Breast epithelium (tissue), 4 donors: Measurements from ENCODE around the gene ETNK1. TPM values are rescaled to one million over a fixed set of nuclear protein-coding genes. Genes with fewer than 3 reads are reported as not detected.
"Not testable (repeated sequence)": the region's sequence is repeated elsewhere in the genome, so short reads cannot be mapped to it uniquely, and the experiment has no call there.

ENCODE experiments used
- DNase-seq, 2 donors: peaks; one replicate each; pipeline ENCODE4 v3.0.0-alpha.2; 2019; ENCODE audit warnings: low spot score in 2 of 2
- H3K27ac ChIP-seq, 2 donors: fragments of 200-600 bp; sonication (generic) in 1 of 2; one replicate each; pipeline ENCODE4 v1.5.1; 2016 to 2019; ENCODE audit warnings: mild to moderate bottlenecking in 1 of 2
- H3K27me3 ChIP-seq, 2 donors: fragments of 200-600 bp; sonication (generic) in 1 of 2; one replicate each; pipeline versions ENCODE4 v1.5.1 to v1.6.0; 2017 to 2019; ENCODE audit warnings: control low read depth in 1 of 2, mild to moderate bottlenecking in 1 of 2
- H3K36me3 ChIP-seq: fragments of 200-600 bp; one replicate; pipeline ENCODE4 v1.5.1; 2019
- H3K4me1 ChIP-seq, 2 donors: fragments of 200-600 bp; sonication (generic); one replicate each; pipeline ENCODE4 v1.5.1; 2016 to 2019; ENCODE audit warnings: control low read depth in 1 of 2
- H3K4me3 ChIP-seq, 3 donors: fragments of 200-600 bp; sonication (generic); 1 replicate in 2 of 3; 2 replicates in 1 of 3; pipeline ENCODE4 v1.5.1; 2016 to 2019; ENCODE audit warnings: mild to moderate bottlenecking in 3 of 3, moderate library complexity in 2 of 3
- H3K9me3 ChIP-seq, 2 donors: fragments of 200-600 bp; sonication (generic) in 1 of 2; one replicate each; pipeline ENCODE4 v1.5.1; 2016 to 2019; ENCODE audit warnings: control low read depth in 1 of 2
- POLR2A ChIP-seq: fragments of 450-650 bp; IDR thresholded peaks from one replicate; pipeline ENCODE4 v1.6.1; 2016; ENCODE audit warnings: antibody characterized with exemption, mild to moderate bottlenecking, moderate library complexity
- POLR2AphosphoS5 ChIP-seq, 3 donors: sonication (generic); formaldehyde crosslinking; IDR thresholded peaks; one replicate each; pipeline ENCODE4 v1.6.1; 2017; ENCODE audit warnings: antibody characterized with exemption in 3 of 3
- intact Hi-C: fragments of 100-400 bp; cut with DNase I; formaldehyde crosslinking; loops from one replicate; pipeline ENCODE4 v1.15.1; 2023; ENCODE audit warnings: low total_unique reads
- total RNA-seq, 3 donors: library from RNA; depleted of rRNA; stranded (reverse); fragments of >200 nt; gene quantifications; one replicate each; pipeline ENCODE4 v1.1.0, GENCODE V29; 2016
- TF ChIP-seq, protein P1 (sequence below), 3 donors: fragments of 450-650 bp; IDR thresholded peaks; one replicate each; pipeline ENCODE4 v1.5.1; 2016 to 2017; ENCODE audit warnings: antibody characterized with exemption in 3 of 3, mild to moderate bottlenecking in 3 of 3, moderate library complexity in 3 of 3

The ETNK1 gene
- total RNA-seq, 3 donors from 2014 or later: 26.2 to 67.0 (median 44.6) TPM

DNA sequence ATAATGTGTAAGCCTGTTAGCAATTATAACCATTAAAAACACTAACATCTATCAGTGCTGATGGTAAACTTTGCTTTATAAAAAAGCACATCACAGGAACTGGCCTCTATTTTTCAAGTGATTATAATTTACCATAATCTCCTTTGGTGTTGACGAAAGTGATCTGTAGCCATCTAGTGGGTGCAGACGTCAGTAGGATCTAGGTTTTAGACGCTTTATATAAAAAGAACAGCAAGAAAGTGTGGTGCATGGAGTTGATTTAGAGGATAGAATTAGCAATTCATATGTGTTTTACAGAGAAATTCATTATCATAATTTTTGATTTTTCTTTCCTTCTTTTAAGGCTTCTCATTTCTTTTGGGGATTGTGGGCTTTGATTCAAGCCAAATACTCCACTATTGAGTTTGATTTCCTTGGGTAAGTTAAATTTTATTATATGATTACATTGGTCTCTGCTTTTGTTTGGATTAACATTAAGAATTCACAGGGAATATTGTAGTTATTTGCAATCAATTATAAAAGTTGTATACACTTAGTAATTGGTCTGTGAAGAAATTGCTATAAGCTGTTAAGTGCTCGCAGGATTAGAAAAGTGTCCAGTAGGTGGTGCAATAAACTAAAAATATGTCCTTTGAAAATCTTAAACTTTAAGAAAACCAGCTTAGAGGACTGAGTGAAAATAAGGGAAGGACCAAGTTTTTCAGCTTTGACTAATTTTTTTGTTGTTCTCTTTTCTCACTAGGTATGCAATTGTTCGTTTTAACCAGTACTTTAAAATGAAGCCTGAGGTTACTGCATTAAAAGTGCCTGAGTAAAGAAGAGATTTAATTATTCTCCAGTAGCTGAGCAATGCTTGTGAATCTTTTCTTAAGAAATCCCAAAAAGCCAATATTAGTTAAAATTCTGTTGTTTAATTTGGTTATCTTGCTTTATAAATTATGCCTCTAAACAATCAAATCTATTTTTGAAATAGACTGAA lies 59.5 kb downstream of the ETNK1 start:
- TF ChIP-seq, protein P1, sequence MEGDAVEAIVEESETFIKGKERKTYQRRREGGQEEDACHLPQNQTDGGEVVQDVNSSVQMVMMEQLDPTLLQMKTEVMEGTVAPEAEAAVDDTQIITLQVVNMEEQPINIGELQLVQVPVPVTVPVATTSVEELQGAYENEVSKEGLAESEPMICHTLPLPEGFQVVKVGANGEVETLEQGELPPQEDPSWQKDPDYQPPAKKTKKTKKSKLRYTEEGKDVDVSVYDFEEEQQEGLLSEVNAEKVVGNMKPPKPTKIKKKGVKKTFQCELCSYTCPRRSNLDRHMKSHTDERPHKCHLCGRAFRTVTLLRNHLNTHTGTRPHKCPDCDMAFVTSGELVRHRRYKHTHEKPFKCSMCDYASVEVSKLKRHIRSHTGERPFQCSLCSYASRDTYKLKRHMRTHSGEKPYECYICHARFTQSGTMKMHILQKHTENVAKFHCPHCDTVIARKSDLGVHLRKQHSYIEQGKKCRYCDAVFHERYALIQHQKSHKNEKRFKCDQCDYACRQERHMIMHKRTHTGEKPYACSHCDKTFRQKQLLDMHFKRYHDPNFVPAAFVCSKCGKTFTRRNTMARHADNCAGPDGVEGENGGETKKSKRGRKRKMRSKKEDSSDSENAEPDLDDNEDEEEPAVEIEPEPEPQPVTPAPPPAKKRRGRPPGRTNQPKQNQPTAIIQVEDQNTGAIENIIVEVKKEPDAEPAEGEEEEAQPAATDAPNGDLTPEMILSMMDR (IDR thresholded peaks at IDR 0.05): peak in 1 of 3 donors; percentile 19
- TF ChIP-seq POLR2AphosphoS5 (IDR thresholded peaks at IDR 0.05): no peak
- Histone ChIP-seq H3K36me3 (no peaks in the 10 kb centered on the region), H3K4me3 (no peak overlapping the region), H3K9me3 (no peaks in the 10 kb centered on the region), H3K27me3 (no peaks in the 10 kb centered on the region), H3K4me1 (no peaks in the 10 kb centered on the region), H3K27ac (no peak overlapping the region)
- intact Hi-C loops: no loop called here
- no peak for DNase-seq

DNA sequence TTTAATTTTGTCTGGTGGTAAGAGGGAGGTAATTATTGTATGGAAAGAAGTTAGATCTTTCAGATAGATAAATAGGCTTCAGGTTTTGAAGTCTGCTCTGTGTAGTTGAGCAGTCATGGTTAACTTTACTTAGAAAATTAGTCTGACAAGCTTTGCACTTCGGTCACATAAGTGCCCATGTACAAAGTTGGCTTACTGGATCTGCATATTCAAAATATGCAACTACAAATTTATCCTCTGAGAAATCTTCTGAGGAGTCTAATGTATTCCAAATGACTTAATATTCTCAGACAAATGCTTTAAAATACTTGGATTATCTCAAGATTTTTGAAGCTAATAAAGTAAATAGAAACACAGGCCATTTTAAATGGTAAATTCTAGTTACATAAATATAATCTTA lies 61.2 kb downstream of the ETNK1 start:
- H3K9me3 ChIP-seq: no peaks in the 10 kb centered on the region
- H3K4me3 ChIP-seq: no peak overlapping the region
- H3K4me1 ChIP-seq: no peaks in the 10 kb centered on the region
- DNase-seq: no peak
- H3K27ac ChIP-seq: no peak overlapping the region
- TF ChIP-seq, protein P1 (IDR thresholded peaks at IDR 0.05): no peak
- no peak for TF ChIP-seq POLR2A
- no peak for TF ChIP-seq POLR2AphosphoS5 (IDR thresholded peaks at IDR 0.05)
- H3K27me3 ChIP-seq: no peaks in the 10 kb centered on the region
- intact Hi-C loops: no loop called here
- no peaks in the 10 kb centered on the region for H3K36me3 ChIP-seq

DNA sequence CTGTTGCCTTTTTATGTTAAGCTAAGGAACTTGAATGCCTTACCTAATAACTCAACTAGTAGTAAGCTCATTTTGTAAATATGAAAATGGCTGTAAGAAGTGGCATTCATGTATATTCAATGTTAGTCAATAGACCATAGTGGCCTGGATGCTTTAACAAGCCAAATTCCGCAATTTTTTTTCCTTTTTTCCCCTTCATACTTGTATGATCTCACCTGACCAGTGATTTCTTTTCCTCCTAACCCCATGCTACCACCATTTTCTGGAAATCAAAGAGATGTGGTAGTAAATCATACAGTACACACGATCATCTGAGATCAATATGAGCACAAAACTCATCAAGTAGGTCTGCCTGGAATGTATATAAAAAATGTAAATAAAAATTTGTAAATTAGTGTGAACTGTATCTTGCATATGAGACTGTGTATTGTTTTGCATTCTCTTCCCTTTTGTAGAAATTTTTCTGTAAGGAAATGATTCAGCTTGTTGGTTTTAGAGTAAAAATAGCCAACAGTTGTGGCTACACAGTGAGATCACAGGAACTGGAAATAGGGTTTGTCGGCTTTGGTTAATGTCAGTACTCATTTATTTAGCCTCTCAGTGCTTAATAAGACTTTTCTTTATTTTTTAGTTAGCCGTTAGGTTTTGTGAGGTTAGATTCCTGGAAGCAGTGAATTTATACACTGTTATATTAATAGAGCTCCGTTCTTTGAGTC lies 62.5 kb downstream of the ETNK1 start:
- no peak for DNase-seq
- no peak overlapping the region for H3K4me3 ChIP-seq
- H3K36me3 ChIP-seq: no peaks in the 10 kb centered on the region
- H3K27ac ChIP-seq: no peak overlapping the region
- H3K9me3 ChIP-seq: no peaks in the 10 kb centered on the region
- no peaks in the 10 kb centered on the region for H3K4me1 ChIP-seq
- TF ChIP-seq POLR2AphosphoS5 (IDR thresholded peaks at IDR 0.05) (no peak), POLR2A (no peak)
- TF ChIP-seq, protein P1 (IDR thresholded peaks at IDR 0.05): no peak
- H3K27me3 ChIP-seq: no peaks in the 10 kb centered on the region
- intact Hi-C loops: no loop called here

DNA sequence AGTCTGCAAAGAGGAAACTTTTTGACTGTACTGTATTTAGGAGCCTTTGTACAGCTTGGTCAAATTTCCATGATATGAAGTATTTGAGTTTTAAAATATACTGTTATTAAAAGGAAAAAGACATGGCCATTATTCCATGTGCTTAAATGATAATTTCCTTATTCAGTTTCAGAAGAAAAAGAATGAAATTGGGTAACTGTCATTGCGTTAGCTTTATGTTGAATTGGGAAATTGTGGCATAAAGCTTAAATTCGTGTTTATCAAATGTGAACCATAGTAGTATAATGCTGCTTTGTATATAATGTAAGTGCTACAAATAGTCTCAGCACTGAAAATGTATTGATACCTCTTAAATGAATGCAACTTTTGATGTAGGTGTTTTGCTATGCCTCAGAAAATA lies 64.9 kb downstream of the ETNK1 start:
- no peak for DNase-seq
- H3K4me1 ChIP-seq: no peaks in the 10 kb centered on the region
- intact Hi-C loops: no loop called here
- H3K9me3 ChIP-seq: peaks cover 0 to 9% of the 10 kb centered on the region in 2 donors
- no peak overlapping the region for H3K27ac ChIP-seq
- no peak for TF ChIP-seq POLR2AphosphoS5 (IDR thresholded peaks at IDR 0.05)
- TF ChIP-seq, protein P1 (IDR thresholded peaks at IDR 0.05): no peak
- no peak for TF ChIP-seq POLR2A
- no peaks in the 10 kb centered on the region for H3K27me3 ChIP-seq
- no peaks in the 10 kb centered on the region for H3K36me3 ChIP-seq
- H3K4me3 ChIP-seq: no peak overlapping the region

DNA sequence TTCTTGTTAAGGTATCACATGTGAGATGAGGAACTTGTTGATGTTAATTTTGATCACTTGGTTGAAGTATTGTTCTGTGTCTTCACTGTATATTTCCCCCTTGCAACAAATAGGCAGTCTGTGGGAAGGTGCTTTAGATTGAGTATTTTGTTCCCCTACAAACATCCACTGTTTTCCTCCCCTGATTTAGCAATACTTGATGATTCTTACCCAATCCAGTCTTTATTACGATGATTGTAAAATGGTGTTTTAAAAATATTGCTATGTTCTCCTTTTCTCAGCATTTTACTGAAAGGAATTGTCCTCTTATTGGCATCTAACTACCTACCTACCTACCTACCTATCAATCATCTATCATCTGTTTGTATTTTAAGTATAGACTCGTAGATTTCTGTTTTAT lies 66.3 kb downstream of the ETNK1 start:
- H3K36me3 ChIP-seq: no peaks in the 10 kb centered on the region
- peaks cover 0 to 9% of the 10 kb centered on the region in 2 donors for H3K9me3 ChIP-seq
- no peak for DNase-seq
- no peak overlapping the region for H3K27ac ChIP-seq
- no peak overlapping the region for H3K4me3 ChIP-seq
- H3K4me1 ChIP-seq: no peaks in the 10 kb centered on the region
- TF ChIP-seq POLR2A (no peak), POLR2AphosphoS5 (IDR thresholded peaks at IDR 0.05) (no peak)
- TF ChIP-seq, protein P1 (IDR thresholded peaks at IDR 0.05): no peak
- intact Hi-C loops: no loop called here
- no peaks in the 10 kb centered on the region for H3K27me3 ChIP-seq

DNA sequence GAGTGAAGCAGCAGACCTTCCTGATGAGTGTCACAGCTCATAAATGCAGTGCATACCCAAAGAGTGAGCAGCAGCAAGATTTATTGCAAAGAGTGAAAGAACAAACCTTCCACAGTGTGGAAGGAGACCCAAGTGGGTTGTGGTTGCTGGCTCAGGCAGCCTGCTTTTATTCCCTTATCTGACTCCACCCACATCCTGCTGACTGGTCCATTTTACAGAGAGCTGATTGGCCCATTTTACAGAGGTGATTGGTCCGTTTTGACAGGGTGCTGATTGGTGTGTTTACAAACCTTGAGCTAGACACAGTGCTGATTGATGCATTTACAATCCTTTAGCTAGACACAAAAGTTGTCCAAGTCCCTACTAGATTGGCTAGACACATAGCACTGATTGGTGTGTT lies 67.5 kb downstream of the ETNK1 start:
- H3K4me3 ChIP-seq, DNase-seq, H3K9me3 ChIP-seq, H3K27ac ChIP-seq, H3K27me3 ChIP-seq, intact Hi-C loops, H3K4me1 ChIP-seq, H3K36me3 ChIP-seq: not testable (repeated sequence)
